Esophagus squamous epithelium (tissue), 5 donors: ENCODE measurements around the gene LMTK2. TPM values are rescaled to one million over a fixed set of nuclear protein-coding genes. Genes with fewer than 3 reads are reported as not detected.

ENCODE experiments used
- DNase-seq: peaks from one replicate; lab custom pipeline; 2025; lab: John Stamatoyannopoulos, UW
- H3K27ac ChIP-seq, 4 donors: fragments of 200-600 bp; sonication (generic); one replicate each; pipeline ENCODE4 v1.5.1; 2016 to 2019; ENCODE audit warnings: mild to moderate bottlenecking in 1 of 4
- H3K27me3 ChIP-seq, 4 donors: fragments of 200-600 bp; sonication (generic); 1 replicate in 3 of 4; 2 replicates in 1 of 4; pipeline versions ENCODE4 v1.5.1 to v1.6.0; 2017 to 2021; ENCODE audit warnings: antibody characterized with exemption in 1 of 4
- H3K36me3 ChIP-seq, 3 donors: fragments of 200-600 bp; sonication (generic); one replicate each; pipeline ENCODE4 v1.5.1; 2016 to 2019
- H3K4me1 ChIP-seq, 3 donors: fragments of 200-600 bp; sonication (generic); one replicate each; pipeline ENCODE4 v1.5.1; 2017 to 2019
- H3K4me3 ChIP-seq, 4 donors: fragments of 200-600 bp; sonication (generic); 1 replicate in 3 of 4; 2 replicates in 1 of 4; pipeline ENCODE4 v1.5.1; 2016 to 2019; ENCODE audit warnings: mild to moderate bottlenecking in 2 of 4, moderate library complexity in 1 of 4
- H3K9me3 ChIP-seq, 3 donors: fragments of 200-600 bp; sonication (generic); one replicate each; pipeline ENCODE4 v1.5.1; 2016 to 2019
- CTCF ChIP-seq, 6 experiments: fragments of 450-650 bp in 4 of 6; fragments of 200-600 bp in 2 of 6; sonication (generic) in 2 of 6; IDR thresholded peaks; one replicate each; pipeline ENCODE4 v1.5.1; 2016 to 2019; ENCODE audit warnings: antibody characterized with exemption in 6 of 6, mild to moderate bottlenecking in 4 of 6, moderate library complexity in 4 of 6
- POLR2A ChIP-seq, 4 donors: fragments of 450-650 bp; IDR thresholded peaks; one replicate each; pipeline ENCODE4 v1.6.1; 2017; ENCODE audit warnings: antibody characterized with exemption in 4 of 4, mild to moderate bottlenecking in 4 of 4, moderate library complexity in 3 of 4
- WGBS, 2 donors: methylation state at CpG; one replicate each; pipeline ENCODE4 v1.1.5; 2018; 5-methylcytosine and 5-hydroxymethylcytosine counted together
- intact Hi-C: fragments of 100-400 bp; cut with DNase I; formaldehyde crosslinking; loops from one replicate; pipeline ENCODE4 v1.15.0; 2022
- total RNA-seq, 4 donors: library from RNA; depleted of rRNA; stranded (reverse); fragments of >200 nt; gene quantifications; one replicate each; pipeline ENCODE4 v1.1.0, GENCODE V29; 2016
- donor health status: DM: yes; HTN: yes; CAD: no.

Gene LMTK2
- total RNA-seq, 4 donors from 2014 or later: 16.0 to 29.3 (median 20.3) TPM

GRCh38 chr7:98165827-98166667 is 59.4 kb downstream of the LMTK2 start:
- TF ChIP-seq POLR2A (IDR thresholded peaks at IDR 0.05): no peak
- TF ChIP-seq CTCF (IDR thresholded peaks at IDR 0.05): peak; percentile 39 to 62 (median 51)
- H3K27ac ChIP-seq: no peak overlapping the region
- DNase-seq: no peak
- H3K36me3 ChIP-seq: peaks cover 0 to 23% (median 0%) of the 10 kb centered on the region in 3 donors
- WGBS, 2 donors: 72 to 75% methylated on average over 14 to 18 of the region's 18 CpGs
- H3K4me1 ChIP-seq: peaks cover 0 to 8% (median 0%) of the 10 kb centered on the region in 3 donors
- intact Hi-C loops: loop anchor here (2.0 to 5.0 kb wide), 2 partner anchors 59 to 145 kb away; partner anchors contain the start of gene LMTK2
- no peaks in the 10 kb centered on the region for H3K27me3 ChIP-seq
- no peaks in the 10 kb centered on the region for H3K9me3 ChIP-seq
- H3K4me3 ChIP-seq: no peak overlapping the region

- Histone ChIP-seq H3K9me3 (no peaks in the 10 kb centered on the region), H3K36me3 (peaks cover 0 to 28% (median 0%) of the 10 kb centered on the region in 3 donors), H3K27ac (no peak overlapping the region), H3K27me3 (no peaks in the 10 kb centered on the region), H3K4me3 (no peak overlapping the region), H3K4me1 (peaks cover 0 to 8% (median 0%) of the 10 kb centered on the region in 3 donors)
- 64 to 69% methylated on average over 2 of the region's 2 CpGs for WGBS, 2 donors
- no peak for TF ChIP-seq POLR2A (IDR thresholded peaks at IDR 0.05)
- TF ChIP-seq CTCF (IDR thresholded peaks at IDR 0.05): no peak
- intact Hi-C loops: loop anchor here (2.0 to 5.0 kb wide), 2 partner anchors 59 to 146 kb away; partner anchors contain the start of gene LMTK2
- no peak for DNase-seq
Observed at GRCh38 chr7:98166668-98166970, 60.0 kb downstream of the LMTK2 start.

GRCh38 chr7:98167653-98168052 is 61.0 kb downstream of the LMTK2 start:
- intact Hi-C loops: loop anchor here (2.0 to 5.0 kb wide), 2 partner anchors 60 to 147 kb away; partner anchors contain the start of gene LMTK2
- H3K27ac ChIP-seq: no peak overlapping the region
- H3K9me3 ChIP-seq: no peaks in the 10 kb centered on the region
- peaks cover 0 to 39% (median under 1%) of the 10 kb centered on the region in 3 donors for H3K36me3 ChIP-seq
- WGBS, 2 donors: 89 to 91% methylated on average over 15 of the region's 15 CpGs
- H3K27me3 ChIP-seq: no peaks in the 10 kb centered on the region
- DNase-seq: no peak
- TF ChIP-seq POLR2A (IDR thresholded peaks at IDR 0.05) (no peak), CTCF (IDR thresholded peaks at IDR 0.05) (no peak)
- no peak overlapping the region for H3K4me3 ChIP-seq
- peaks cover 0 to 8% (median 0%) of the 10 kb centered on the region in 3 donors for H3K4me1 ChIP-seq

GRCh38 chr7:98168181-98168903 is 61.7 kb downstream of the LMTK2 start:
- intact Hi-C loops: loop anchor here (5.0 kb wide), 1 partner anchor 61 kb away; the partner anchor contains the start of gene LMTK2
- no peaks in the 10 kb centered on the region for H3K27me3 ChIP-seq
- no peak overlapping the region for H3K27ac ChIP-seq
- no peak for DNase-seq
- H3K36me3 ChIP-seq: peaks cover 0 to 46% (median 3%) of the 10 kb centered on the region in 3 donors
- peaks cover 0 to 8% (median 0%) of the 10 kb centered on the region in 3 donors for H3K4me1 ChIP-seq
- no peak overlapping the region for H3K4me3 ChIP-seq
- 63 to 64% methylated on average over 17 of the region's 17 CpGs for WGBS, 2 donors
- H3K9me3 ChIP-seq: no peaks in the 10 kb centered on the region
- no peak for TF ChIP-seq POLR2A (IDR thresholded peaks at IDR 0.05)
- peak; percentile 75 to 89 (median 84) for TF ChIP-seq CTCF (IDR thresholded peaks at IDR 0.05)
